HEK293T (cell line): ENCODE results near the gene COL1A1.

ENCODE experiments used
- BHLHE40 ChIP-seq: fragments of 450-650 bp; IDR thresholded peaks from 2 replicates; pipeline ENCODE4 v1.6.1; 2016; ENCODE audit warnings: mild to moderate bottlenecking, moderate library complexity, borderline replicate concordance
- FOXM1 ChIP-seq: fragments of 450-650 bp; IDR thresholded peaks from 2 replicates; pipeline ENCODE4 v1.6.1; 2017; ENCODE audit warnings: mild to moderate bottlenecking, borderline replicate concordance

DNA sequence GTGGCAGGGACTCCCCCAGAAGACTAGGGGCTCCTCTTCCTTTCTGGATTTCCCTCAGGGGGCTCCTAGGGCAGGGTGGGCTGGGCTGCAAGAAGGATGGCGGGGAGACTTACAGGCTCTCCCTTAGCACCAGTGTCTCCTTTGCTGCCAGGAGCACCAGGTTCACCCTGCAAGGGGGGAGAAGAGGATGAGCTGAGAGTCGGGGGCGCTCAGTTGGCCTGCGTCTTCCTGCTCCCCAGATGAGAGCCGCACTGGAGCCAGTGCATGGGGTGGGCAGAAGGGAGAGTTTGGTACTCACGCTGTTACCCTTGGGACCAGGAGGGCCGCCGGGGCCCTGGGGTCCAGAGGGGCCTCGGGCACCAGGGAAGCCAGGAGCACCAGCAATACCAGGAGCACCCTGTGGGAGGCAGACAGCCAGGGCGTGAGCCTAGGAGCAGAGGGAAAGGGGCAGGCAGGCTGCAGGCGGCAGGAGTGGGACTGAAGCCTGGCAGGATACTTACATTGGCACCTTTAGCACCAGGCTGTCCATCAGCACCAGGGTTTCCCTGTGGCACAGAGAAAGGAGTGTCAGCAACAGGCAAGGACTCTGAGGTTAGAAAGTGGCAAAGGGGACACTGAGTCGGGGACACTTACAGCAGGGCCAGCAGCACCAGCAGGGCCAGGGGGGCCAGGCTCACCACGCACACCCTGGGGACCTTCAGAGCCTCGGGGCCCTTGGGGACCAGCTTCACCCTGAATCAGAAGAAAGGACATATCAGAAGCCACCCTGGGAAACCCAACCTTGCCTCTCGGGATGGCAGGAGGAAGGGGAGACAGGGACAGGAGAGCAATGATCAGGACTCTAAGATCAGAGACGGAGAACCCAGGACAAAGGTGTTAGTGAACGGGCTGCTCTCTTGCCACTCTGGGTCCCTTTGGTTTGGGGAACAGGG lies 6.2 kb downstream of the COL1A1 start:
- TF ChIP-seq BHLHE40 (no peak), FOXM1 (no peak)
